IMR-90 (cell line): ENCODE data around the gene CACYBP. TPM values are rescaled to one million over a fixed set of nuclear protein-coding genes. Genes with fewer than 3 reads are reported as not detected.

ENCODE experiments used
- ATAC-seq: fragments of 200-7000 bp; cut with Tn5 transposase; 2 replicates; pipeline ENCODE4 v1.9.1; 2020; ENCODE audit warnings: low read depth, mild to moderate bottlenecking, moderate library complexity
- BruUV-seq: library from RNA; stranded (reverse); fragments of 400-500 nt; replicated peaks from 2 replicates; lab custom pipeline; 2021; lab: Mats Ljungman, UMichigan
- CTCF ChIA-PET: fragments of 300-600 bp; formaldehyde crosslinking; extraction: SDS; loops from one replicate; lab custom pipeline; 2021; ENCODE audit warnings: antibody characterized with exemption; lab: Yijun Ruan, JAX
- POLR2A ChIA-PET: fragments of 300-600 bp; sonication (Branson Sonifier 250); formaldehyde crosslinking; loops from one replicate; lab custom pipeline; 2022; ENCODE audit warnings: antibody characterized with exemption; ENCODE audit not compliant: unreplicated experiment; lab: Charles Lee
- DNase-seq: peaks from one replicate; pipeline ENCODE4 v3.0.0; 2013
- H2AFZ ChIP-seq: replicated peaks from 2 replicates; pipeline ENCODE3; 2013; ENCODE audit warnings: low read length, mild to moderate bottlenecking; ENCODE audit not compliant: poor library complexity
- H2AK5ac ChIP-seq: 2 replicates; pipeline ENCODE4 v1.6.1; 2013; ENCODE audit warnings: low read depth, low read length, inconsistent platforms
- H2AK9ac ChIP-seq: replicated peaks from 2 replicates; pipeline ENCODE3; 2013; ENCODE audit warnings: mild to moderate bottlenecking, low read depth, low read length, moderate library complexity; ENCODE audit not compliant: poor library complexity
- H2BK120ac ChIP-seq: 2 replicates; pipeline ENCODE4 v1.6.1; 2013; ENCODE audit warnings: low read depth, low read length, inconsistent platforms
- H2BK15ac ChIP-seq: 3 replicates; pipeline ENCODE4 v1.6.1; 2013; ENCODE audit warnings: low read depth, low read length, inconsistent platforms
- H2BK20ac ChIP-seq: 2 replicates; pipeline ENCODE4 v1.6.1; 2013; ENCODE audit warnings: low read depth, mild to moderate bottlenecking, inconsistent platforms, low read length, moderate library complexity
- H2BK5ac ChIP-seq: 2 replicates; pipeline ENCODE4 v1.6.1; 2013; ENCODE audit warnings: mild to moderate bottlenecking, low read depth, low read length, inconsistent platforms; ENCODE audit not compliant: poor library complexity, severe bottlenecking
- H3K14ac ChIP-seq: replicated peaks from 2 replicates; pipeline ENCODE4 v1.6.1; 2013; ENCODE audit warnings: low read depth, low read length, inconsistent platforms
- H3K18ac ChIP-seq: 2 replicates; pipeline ENCODE4 v1.6.1; 2013; ENCODE audit warnings: low read depth, low read length, control low read depth
- H3K23ac ChIP-seq: 2 replicates; pipeline ENCODE4 v1.6.1; 2013; ENCODE audit warnings: low read depth, low read length, inconsistent platforms
- H3K27ac ChIP-seq: 2 replicates; pipeline ENCODE4 v1.5.1; 2013; ENCODE audit warnings: mild to moderate bottlenecking, control low read depth, low read length; ENCODE audit not compliant: insufficient read depth
- H3K27me3 ChIP-seq: 2 replicates; pipeline ENCODE4 v1.6.1; 2013; ENCODE audit warnings: low read length; ENCODE audit not compliant: control insufficient read depth, insufficient read depth
- H3K36me3 ChIP-seq: 2 replicates; pipeline ENCODE4 v1.6.1; 2013; ENCODE audit warnings: low read length, mixed read lengths; ENCODE audit not compliant: control insufficient read depth, insufficient read depth
- H3K4ac ChIP-seq: 2 replicates; pipeline ENCODE4 v1.6.1; 2013; ENCODE audit warnings: low read depth, low read length, inconsistent platforms
- H3K4me1 ChIP-seq: 2 replicates; pipeline ENCODE4 v1.6.1; 2013; ENCODE audit warnings: low read length, mixed read lengths; ENCODE audit not compliant: control insufficient read depth, insufficient read depth
- H3K4me2 ChIP-seq: 2 replicates; pipeline ENCODE4 v1.6.1; 2013; ENCODE audit warnings: low read depth, mild to moderate bottlenecking, control low read depth, low read length, moderate library complexity
- H3K4me3 ChIP-seq: 2 replicates; pipeline ENCODE4 v1.5.1; 2013; ENCODE audit warnings: low read depth, mild to moderate bottlenecking, control low read depth, low read length, moderate library complexity; ENCODE audit not compliant: insufficient read depth
- H3K56ac ChIP-seq: 2 replicates; pipeline ENCODE4 v1.6.1; 2013; ENCODE audit warnings: low read length, inconsistent platforms; ENCODE audit not compliant: insufficient read depth; ENCODE audit errors: extremely low read depth
- H3K79me1 ChIP-seq, 2 experiments: 2 replicates each; pipeline ENCODE4 v1.6.1; 2013; ENCODE audit warnings: low read length in 2 of 2, inconsistent platforms in 1 of 2, low read depth in 1 of 2
- H3K9ac ChIP-seq: 2 replicates; pipeline ENCODE4 v1.6.1; 2013; ENCODE audit warnings: low read depth, low read length, control low read depth
- H3K9me1 ChIP-seq: 2 replicates; pipeline ENCODE4 v1.6.1; 2013; ENCODE audit warnings: low read length, inconsistent platforms; ENCODE audit not compliant: insufficient read depth
- H3K9me3 ChIP-seq: 2 replicates; pipeline ENCODE4 v1.6.1; 2013; ENCODE audit warnings: low read length; ENCODE audit not compliant: control insufficient read depth, insufficient read depth
- H4K20me1 ChIP-seq: 2 replicates; pipeline ENCODE4 v1.6.1; 2013; ENCODE audit warnings: low read length, inconsistent platforms; ENCODE audit not compliant: insufficient read depth
- H4K5ac ChIP-seq: 2 replicates; pipeline ENCODE4 v1.6.1; 2013; ENCODE audit warnings: mild to moderate bottlenecking, low read depth, low read length, control low read depth
- H4K8ac ChIP-seq, 2 experiments: 2 replicates each; pipeline ENCODE4 v1.6.1; 2013; ENCODE audit warnings: low read depth in 2 of 2, low read length in 2 of 2, control low read depth in 1 of 2, inconsistent platforms in 1 of 2
- H4K91ac ChIP-seq: 2 replicates; pipeline ENCODE4 v1.6.1; 2013; ENCODE audit warnings: low read depth, low read length, inconsistent platforms; ENCODE audit not compliant: insufficient read depth
- BHLHE40 ChIP-seq: fragments of 150-350 bp; IDR thresholded peaks from 2 replicates; pipeline ENCODE4 v1.6.1; 2016; ENCODE audit warnings: mild to moderate bottlenecking, low read depth, low read length
- CEBPB ChIP-seq: IDR thresholded peaks from 2 replicates; pipeline ENCODE4 v1.6.1; 2012; ENCODE audit warnings: low read depth, low read length, improper control_type of control experiment
- CHD1 ChIP-seq: IDR thresholded peaks from 2 replicates; pipeline ENCODE4 v1.6.1; 2012; ENCODE audit warnings: low read depth, low read length, improper control_type of control experiment
- FOS ChIP-seq: fragments of 150-350 bp; IDR thresholded peaks from 2 replicates; pipeline ENCODE4 v1.6.1; 2016; ENCODE audit warnings: low read depth, low read length
- MAFK ChIP-seq: IDR thresholded peaks from 2 replicates; pipeline ENCODE4 v1.6.1; 2012; ENCODE audit warnings: low read depth, low read length, improper control_type of control experiment
- MAZ ChIP-seq: IDR thresholded peaks from 2 replicates; pipeline ENCODE4 v1.6.1; 2012; ENCODE audit warnings: low read depth, mild to moderate bottlenecking, low read length, improper control_type of control experiment, moderate library complexity, borderline replicate concordance
- MXI1 ChIP-seq: IDR thresholded peaks from 2 replicates; pipeline ENCODE4 v1.6.1; 2012; ENCODE audit warnings: low read depth, mild to moderate bottlenecking, low read length, moderate library complexity, borderline replicate concordance
- NFE2L2 ChIP-seq: fragments of 150-350 bp; IDR thresholded peaks from 2 replicates; pipeline ENCODE4 v1.6.1; 2016; ENCODE audit warnings: low read depth, mild to moderate bottlenecking, low read length
- POLR2A ChIP-seq: IDR thresholded peaks from 2 replicates; pipeline ENCODE4 v1.6.1; 2012; ENCODE audit warnings: mild to moderate bottlenecking, low read depth, low read length
- RAD21 ChIP-seq: IDR thresholded peaks from 2 replicates; pipeline ENCODE4 v1.6.1; 2012; ENCODE audit warnings: low read length, improper control_type of control experiment
- RCOR1 ChIP-seq: IDR thresholded peaks from 2 replicates; pipeline ENCODE4 v1.6.1; 2012; ENCODE audit warnings: mild to moderate bottlenecking, low read length, improper control_type of control experiment; ENCODE audit not compliant: insufficient replicate concordance
- RFX5 ChIP-seq: IDR thresholded peaks from 2 replicates; pipeline ENCODE4 v1.8.0; 2012; ENCODE audit warnings: low read depth, mild to moderate bottlenecking, low read length, moderate library complexity
- SMC3 ChIP-seq: fragments of 150-350 bp; IDR thresholded peaks from 2 replicates; pipeline ENCODE4 v1.6.1; 2016; ENCODE audit warnings: low read depth, mild to moderate bottlenecking, antibody characterized with exemption, low read length, moderate library complexity
- USF2 ChIP-seq: fragments of 150-350 bp; IDR thresholded peaks from 2 replicates; pipeline ENCODE4 v1.6.1; 2017; ENCODE audit warnings: mild to moderate bottlenecking, antibody characterized with exemption, low read length, low read depth
- WGBS, 2 experiments: methylation state at CpG; one replicate each; pipeline versions ENCODE4 v1.1.5 to v1.1.7; 2013; ENCODE audit warnings: missing lambda C conversion rate in 2 of 2; ENCODE audit not compliant: insufficient read length in 1 of 2; ENCODE audit errors: extremely low coverage in 2 of 2; 5-methylcytosine and 5-hydroxymethylcytosine counted together
- dilution Hi-C: fragments of 300-500 bp; cut with HindIII; formaldehyde crosslinking; loops from one replicate; pipeline ENCODE4 v1.14.3; 2018; ENCODE audit warnings: low sequenced_read_pairs; ENCODE audit not compliant: unreplicated experiment
- in situ Hi-C: fragments of 300-500 bp; cut with MboI; formaldehyde crosslinking; loops from 3 replicates; pipeline ENCODE4 v1.14.3; 2019; ENCODE audit warnings: low sequenced_read_pairs, inconsistent platforms, mixed read lengths
- intact Hi-C: fragments of 100-400 bp; cut with micrococcal nuclease; formaldehyde crosslinking; loops from 2 replicates; pipeline ENCODE4 v1.10.0; 2022
- polyA plus RNA-seq, 3 experiments: library from polyadenylated mRNA; depleted of rRNA; stranded (reverse); fragments of >200 nt; gene quantifications; 2 replicates each; pipeline ENCODE4 v1.2.3, GENCODE V29; 2012; ENCODE audit warnings: low replicate concordance in 1 of 3
- total RNA-seq: library from RNA; depleted of rRNA; stranded (reverse); fragments of >200 nt; gene quantifications from 2 replicates; pipeline ENCODE4 v1.2.3, GENCODE V29; 2012
- TF ChIP-seq, protein P1 (sequence below): conservative IDR thresholded peaks from 2 replicates; pipeline ENCODE4 v1.5.1; 2012; ENCODE audit warnings: mild to moderate bottlenecking, low read depth, low read length, improper control_type of control experiment
- TF ChIP-seq, protein P2 (sequence below): fragments of 150-350 bp; IDR thresholded peaks from 2 replicates; pipeline ENCODE4 v1.6.1; 2016; ENCODE audit warnings: low read depth, mild to moderate bottlenecking, low read length, moderate library complexity, borderline replicate concordance

The CACYBP gene
- total and polyA plus RNA-seq, 2 of the 4 experiments (the other 2 are of a cell fraction) = 61.8 to 62.8 TPM

GRCh38 chr1:175035865-175036264 lies 36.1 kb downstream of the CACYBP start:
- dilution Hi-C loops (no loop called here), intact Hi-C loops (no loop called here), in situ Hi-C loops (no loop called here)
- Histone ChIP-seq H3K4me2 (no peak overlapping the region), H2AK5ac (no peak overlapping the region), H2AK9ac (no peak overlapping the region), H2BK20ac (no peak overlapping the region), H3K4ac (no peak overlapping the region), H4K8ac (no peak overlapping the region), H3K27me3 (peaks cover 6% of the 10 kb centered on the region), H2BK120ac (no peak overlapping the region), H3K23ac (no peak overlapping the region), H3K9ac (no peak overlapping the region), H3K18ac (no peak overlapping the region), H4K20me1 (no peaks in the 10 kb centered on the region), H3K36me3 (no peaks in the 10 kb centered on the region), H3K56ac (no peak overlapping the region), H3K4me3 (no peak overlapping the region), H4K5ac (no peak overlapping the region), H3K14ac (no peak overlapping the region), H3K9me3 (no peaks in the 10 kb centered on the region), H2BK5ac (no peak overlapping the region), H3K27ac (no peak overlapping the region), H2AFZ (no peak overlapping the region), H3K79me1 (no peaks in the 10 kb centered on the region), H3K9me1 (no peaks in the 10 kb centered on the region; the same call in 1 of the 2 replicates), H2BK15ac (no peak overlapping the region), H4K91ac (no peak overlapping the region), H3K4me1 (no peaks in the 10 kb centered on the region)
- WGBS, 2 experiments = 93% methylated on average over 2 of the region's 6 CpGs; no CpG with 5 or more reads in 1 of the 2 experiments
- TF ChIP-seq POLR2A (no peak), BHLHE40 (no peak), USF2 (no peak), NFE2L2 (no peak), RCOR1 (no peak), RAD21 (no peak), RFX5 (no peak), MAZ (no peak), MAFK (no peak), CEBPB (no peak), MXI1 (no peak), SMC3 (no peak), FOS (no peak), CHD1 (no peak)
- TF ChIP-seq, protein P1, sequence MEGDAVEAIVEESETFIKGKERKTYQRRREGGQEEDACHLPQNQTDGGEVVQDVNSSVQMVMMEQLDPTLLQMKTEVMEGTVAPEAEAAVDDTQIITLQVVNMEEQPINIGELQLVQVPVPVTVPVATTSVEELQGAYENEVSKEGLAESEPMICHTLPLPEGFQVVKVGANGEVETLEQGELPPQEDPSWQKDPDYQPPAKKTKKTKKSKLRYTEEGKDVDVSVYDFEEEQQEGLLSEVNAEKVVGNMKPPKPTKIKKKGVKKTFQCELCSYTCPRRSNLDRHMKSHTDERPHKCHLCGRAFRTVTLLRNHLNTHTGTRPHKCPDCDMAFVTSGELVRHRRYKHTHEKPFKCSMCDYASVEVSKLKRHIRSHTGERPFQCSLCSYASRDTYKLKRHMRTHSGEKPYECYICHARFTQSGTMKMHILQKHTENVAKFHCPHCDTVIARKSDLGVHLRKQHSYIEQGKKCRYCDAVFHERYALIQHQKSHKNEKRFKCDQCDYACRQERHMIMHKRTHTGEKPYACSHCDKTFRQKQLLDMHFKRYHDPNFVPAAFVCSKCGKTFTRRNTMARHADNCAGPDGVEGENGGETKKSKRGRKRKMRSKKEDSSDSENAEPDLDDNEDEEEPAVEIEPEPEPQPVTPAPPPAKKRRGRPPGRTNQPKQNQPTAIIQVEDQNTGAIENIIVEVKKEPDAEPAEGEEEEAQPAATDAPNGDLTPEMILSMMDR = no peak
- TF ChIP-seq, protein P2, sequence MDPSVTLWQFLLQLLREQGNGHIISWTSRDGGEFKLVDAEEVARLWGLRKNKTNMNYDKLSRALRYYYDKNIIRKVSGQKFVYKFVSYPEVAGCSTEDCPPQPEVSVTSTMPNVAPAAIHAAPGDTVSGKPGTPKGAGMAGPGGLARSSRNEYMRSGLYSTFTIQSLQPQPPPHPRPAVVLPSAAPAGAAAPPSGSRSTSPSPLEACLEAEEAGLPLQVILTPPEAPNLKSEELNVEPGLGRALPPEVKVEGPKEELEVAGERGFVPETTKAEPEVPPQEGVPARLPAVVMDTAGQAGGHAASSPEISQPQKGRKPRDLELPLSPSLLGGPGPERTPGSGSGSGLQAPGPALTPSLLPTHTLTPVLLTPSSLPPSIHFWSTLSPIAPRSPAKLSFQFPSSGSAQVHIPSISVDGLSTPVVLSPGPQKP = no peak
- no TSS peak for BruUV-seq
- POLR2A ChIA-PET = no interaction called here
- ATAC-seq (no peak), DNase-seq (no peak)
- CTCF ChIA-PET = no interaction called here
